ENCODE results near the gene EPHA4. TPM values are rescaled to one million over a fixed set of nuclear protein-coding genes. Genes with fewer than 3 reads are reported as not detected.
"Not testable (repeated sequence)": the region's sequence is repeated elsewhere in the genome, so short reads cannot be mapped to it uniquely, and the experiment has no call there.

The EPHA4 gene
- total RNA-seq, 1 experiment from 2014 or later: 103 TPM

DNA sequence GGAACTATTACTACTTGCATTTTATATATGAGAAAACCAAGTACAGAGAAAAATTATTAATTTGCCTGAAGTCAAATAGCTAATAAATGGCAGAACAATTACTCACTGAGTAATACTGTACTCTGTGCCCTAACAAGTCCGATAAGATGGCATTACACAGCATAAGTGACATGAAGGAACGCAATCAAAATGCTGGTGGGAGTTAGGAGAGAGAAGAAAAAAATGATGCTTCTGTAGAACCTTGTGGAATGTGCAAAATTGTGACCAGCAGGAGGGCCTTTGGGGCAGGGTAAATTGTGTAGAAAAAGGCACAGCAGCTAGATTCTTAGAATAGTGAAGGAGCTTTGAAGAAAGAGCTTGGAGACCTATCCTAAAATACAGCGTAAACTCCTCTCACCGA is 32.9 kb downstream of the EPHA4 start:
- DNase-seq (ENCODE audit: low spot score): no peak

DNA sequence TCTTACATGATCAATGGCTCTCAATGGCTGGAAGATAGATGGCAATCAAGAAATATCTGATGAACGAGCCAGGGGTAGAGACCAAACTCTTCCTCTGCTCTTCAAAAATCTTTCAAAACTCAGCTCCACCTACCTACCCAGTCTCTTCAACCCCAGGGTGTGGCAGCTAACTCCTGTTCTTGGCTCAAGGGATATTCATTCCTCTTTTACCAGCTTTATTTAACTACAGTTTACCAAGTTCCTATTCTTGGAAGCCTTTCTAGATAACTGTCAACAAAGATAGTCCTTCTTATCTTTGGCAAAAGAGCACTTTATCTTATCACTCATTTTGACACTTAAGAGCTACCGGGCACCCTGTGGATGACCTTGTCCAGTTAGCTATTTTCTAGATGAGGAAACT is 36.3 kb downstream of the EPHA4 start:
- no peak for DNase-seq (ENCODE audit: low spot score)

DNA sequence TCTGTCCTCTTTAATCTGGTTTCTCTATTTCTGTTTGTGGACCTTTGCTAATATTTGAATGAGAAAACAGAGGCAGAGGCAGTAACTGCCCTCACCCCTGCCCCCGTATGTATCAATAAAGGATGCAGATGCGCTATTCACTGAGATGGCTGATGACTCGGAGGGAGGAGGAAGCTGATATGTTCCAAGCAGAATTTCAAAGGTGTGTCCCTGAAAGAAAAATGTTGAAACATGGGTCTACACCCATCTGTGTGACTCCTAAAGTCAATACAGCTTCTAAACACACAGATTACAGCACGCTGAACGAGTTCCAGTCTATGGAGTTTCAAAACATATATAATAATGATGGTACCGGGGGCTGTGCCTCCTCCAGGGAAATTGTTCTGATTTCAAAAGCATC is 38.8 kb downstream of the EPHA4 start:
- DNase-seq (ENCODE audit: low spot score): no peak

DNA sequence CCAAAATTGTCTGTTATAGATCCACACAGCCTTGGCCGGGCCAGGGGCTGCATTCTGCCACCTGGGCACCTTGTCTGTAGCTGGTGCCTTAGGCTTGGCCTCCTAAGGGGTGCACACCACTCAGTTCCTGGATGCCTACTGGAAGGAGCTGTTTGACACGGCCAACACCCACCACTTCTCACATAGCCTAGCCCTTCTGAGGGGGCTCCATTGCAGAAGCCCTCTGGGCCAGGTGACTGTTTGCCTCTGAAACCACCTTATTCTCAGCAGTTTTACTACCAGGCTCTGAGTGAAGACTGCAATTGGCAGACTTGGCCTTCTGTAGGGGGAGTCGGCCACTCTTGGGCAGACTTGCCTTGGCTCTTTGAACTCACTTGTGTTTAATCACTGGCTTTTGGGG is 39.5 kb downstream of the EPHA4 start:
- no peak for DNase-seq (ENCODE audit: low spot score)

DNA sequence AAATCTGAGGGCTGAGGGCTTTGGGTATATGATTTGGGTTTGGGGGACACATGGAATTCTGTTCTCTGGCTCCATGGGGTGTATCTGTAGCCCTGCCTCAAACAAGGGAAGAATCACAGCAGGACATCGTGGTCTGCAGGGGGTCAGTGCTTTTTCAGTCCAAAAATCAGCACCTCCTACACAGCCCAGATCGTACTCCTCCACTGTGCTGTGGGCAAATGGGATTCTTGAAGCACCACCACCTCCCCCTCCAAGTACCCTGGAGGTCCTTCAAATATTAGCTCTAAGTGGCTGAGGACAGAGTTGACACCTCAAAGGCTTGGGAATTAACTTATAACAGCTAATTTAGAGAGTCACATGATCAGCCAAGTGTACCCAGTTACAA is 41.5 kb downstream of the EPHA4 start:
- no peak for DNase-seq (ENCODE audit: low spot score)

DNA sequence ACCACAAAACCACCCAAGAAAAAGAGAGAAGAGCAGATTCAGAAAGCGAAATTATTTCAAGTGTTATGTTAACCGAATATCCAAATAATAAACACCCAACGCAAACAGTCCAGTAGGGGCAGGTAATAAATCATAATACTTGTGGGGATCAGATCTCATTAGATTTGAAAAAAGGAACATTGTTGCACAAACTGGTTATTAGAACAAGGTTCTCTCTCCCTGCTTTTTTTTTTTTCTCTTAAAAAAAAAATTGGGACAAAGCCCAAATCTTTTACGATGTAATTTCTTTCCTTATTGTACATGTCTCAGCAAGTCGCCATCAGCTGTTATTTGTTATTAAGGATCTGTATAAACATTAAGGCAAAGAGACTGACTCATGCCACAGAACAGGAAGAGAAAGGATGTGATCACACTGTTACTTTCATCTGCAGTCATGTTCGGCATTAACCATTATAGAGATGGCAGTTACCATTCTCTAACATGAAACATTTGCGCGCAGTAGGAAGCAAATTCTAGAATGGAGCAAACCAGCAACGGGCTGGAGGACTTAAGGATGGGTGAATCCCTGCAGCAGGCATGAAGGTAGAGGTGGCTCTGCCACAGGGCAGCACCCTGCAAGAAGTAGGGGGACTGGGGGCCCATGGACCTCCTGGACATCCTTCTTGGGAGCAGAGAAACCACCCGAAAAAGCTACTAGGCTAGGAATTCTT is 42.0 kb downstream of the EPHA4 start:
- peak; percentile 94 for DNase-seq (ENCODE audit: low spot score)

DNA sequence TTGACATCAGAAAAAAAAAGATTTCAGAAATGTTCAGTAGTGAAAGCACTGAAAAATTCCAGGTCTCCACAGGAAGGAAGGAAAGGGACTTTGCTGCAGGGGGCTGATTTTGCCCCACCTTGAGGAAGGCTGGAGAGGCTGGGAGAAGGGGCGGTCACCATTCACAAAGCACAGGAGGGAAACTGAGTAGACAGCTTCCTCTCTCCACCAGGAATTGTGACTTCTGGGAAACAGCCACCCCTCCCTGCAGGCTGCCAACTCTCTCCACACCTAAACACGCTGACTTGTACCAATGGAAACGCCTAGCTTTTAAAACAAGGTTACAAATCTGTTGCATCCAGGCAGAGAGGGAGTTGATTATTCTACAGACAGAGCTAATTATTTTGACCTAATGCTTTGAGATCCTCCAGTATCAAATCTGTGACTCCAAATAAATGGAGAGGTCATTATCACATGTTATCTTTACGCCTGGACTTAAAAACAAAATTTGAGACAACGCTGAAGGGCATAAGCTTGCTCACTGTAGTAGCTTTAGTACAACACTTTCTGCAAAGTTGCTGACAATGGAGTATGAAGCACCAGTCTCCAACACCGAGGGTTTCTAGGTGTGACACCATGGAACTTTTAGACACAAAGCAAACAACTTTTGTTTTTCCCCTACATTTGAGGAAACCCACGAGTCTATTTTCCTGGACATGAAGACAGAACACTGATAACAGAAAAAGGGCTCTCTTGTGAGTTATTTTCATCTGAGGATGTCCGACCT is 42.7 kb downstream of the EPHA4 start:
- no peak for DNase-seq (ENCODE audit: low spot score)

DNA sequence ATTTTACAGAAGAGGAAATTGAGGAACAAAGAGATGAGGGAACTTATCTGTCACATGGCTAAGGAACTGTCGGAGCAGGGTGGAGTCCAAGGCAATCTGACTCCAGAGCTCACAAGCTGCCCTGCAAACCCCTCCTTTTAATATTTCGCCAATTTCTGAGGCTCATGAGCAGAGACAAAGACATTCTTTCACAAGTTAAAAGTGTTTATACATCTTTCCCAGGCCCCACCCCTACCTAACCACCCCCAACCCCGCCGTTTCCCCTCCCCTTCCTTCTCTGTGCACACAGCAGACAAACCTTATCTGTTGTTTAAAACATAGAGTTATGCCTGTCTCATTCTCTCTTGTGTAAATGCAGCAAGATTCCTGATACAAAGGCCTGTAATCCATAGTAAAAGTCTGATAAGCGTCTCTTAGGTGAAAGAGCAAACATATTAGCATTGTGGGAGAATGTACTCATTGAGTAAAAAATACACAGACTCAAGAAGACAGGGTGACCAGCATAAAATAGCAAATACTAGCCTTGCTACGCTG is 44.3 kb downstream of the EPHA4 start:
- peak; percentile 76 for DNase-seq (ENCODE audit: low spot score)

DNA sequence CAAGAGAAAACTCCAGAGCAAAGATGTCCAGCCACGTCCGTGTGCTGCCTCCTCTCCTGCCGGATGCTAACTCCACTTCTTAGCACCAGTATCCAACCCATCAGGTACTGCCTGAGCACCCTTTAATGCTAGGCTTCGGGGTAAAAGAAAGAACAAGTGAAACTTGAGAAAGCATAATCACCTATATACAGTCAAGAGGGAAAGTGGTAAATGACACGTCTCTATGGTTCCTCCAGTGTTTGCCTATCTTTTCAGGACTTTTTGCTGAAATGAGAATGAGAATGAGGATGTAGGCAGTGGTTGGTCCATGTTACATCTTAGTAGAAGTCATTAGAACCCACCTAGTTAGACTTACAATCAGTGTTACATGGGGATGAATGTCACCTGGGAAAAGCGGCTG is 47.9 kb downstream of the EPHA4 start:
- no peak for DNase-seq (ENCODE audit: low spot score)

DNA sequence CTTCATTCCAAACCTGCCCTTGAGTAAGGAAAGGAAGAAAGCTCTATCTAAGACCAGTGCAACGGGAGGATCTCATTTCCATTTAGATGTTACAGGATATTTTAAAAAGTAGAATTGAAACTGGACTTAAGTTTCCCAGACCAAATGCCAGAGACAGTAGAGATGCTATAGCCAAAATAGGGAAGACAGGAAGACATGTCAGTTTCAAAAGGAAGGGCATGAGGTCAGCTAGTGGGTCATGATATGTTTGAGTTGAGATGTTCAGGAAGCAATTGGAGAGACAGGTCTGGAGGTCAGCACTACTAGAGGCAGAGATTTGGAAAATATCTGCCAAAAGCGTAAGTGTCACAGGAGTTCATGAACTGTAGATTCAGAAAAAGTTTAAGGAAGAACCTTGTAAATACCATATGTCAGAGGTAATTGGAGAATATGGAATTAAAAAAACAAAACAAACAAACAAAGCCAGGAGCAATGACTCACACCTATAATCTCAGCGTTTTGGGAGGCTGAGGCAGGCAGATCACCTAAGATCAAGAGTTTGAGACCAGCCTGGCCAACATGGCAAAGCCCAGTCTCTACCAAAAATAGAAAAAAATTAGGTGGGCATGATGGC is 50.8 kb downstream of the EPHA4 start:
- no peak for DNase-seq (ENCODE audit: low spot score)

DNA sequence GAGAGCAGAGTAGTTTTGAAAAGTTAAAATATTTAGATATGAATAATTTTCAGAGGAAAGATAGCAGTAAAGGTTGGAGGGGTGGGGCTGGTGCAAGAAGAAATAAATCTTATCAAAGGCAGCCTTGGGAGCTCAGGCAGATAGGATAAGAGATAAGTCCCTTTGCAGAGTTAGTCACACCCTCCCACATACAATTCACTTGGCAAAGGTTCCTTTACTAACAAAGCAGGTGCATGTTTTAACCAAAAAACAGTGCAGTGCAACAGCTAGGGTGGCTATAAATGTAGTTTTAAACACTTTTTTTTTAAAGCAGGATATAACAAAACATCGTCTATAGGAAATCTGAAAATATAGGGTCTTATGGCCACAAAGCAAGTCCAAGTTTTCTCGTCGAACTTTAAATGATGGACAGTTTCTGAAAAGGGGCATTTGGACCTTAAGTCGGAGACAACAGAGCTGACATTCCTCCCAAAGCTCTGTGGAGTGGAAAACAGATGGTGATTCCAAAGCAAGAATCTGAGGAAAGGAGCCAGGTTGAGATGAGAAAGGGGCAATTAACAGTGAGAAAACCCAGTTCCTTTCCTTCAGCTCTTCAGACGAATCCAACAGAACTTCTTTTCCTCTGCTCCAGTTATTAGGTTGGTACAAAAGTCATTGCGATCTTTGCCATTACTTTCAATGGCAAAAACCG is 53.0 kb downstream of the EPHA4 start:
- DNase-seq (ENCODE audit: low spot score): no peak

DNA sequence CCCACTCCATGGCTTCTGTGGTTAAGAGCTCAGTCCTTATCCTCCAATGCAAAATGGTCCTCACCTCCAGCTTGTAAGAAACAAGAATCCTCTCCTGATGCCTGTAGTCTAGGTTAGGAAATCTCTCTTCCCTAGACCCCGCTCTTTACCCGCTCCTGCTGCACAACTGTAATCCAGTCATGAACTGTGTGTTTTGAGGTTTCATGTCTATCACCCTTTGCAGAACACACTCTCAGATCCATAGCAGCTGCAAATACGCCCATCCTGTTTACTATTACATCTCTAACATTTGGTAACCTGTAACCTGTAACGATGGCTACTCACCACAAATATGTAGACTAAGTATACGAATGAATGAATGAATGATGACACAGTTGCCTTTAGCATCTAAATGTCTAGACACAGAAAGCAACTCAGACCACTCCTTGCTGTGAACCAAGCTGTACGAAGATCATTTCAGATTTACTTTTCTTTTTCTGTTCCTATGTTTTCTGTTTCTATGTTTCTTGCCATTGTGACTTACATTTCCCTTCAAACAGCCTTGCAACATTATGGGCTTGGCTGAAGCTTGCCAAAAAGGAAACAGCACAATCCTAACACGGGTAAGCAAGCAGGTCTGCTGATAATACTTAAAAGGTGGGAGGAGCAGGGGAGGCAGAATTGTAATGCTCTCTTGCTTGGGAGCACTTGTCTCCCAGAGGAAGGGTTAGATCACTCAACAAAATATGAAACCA is 53.7 kb downstream of the EPHA4 start:
- DNase-seq (ENCODE audit: low spot score): peak; percentile 68

DNA sequence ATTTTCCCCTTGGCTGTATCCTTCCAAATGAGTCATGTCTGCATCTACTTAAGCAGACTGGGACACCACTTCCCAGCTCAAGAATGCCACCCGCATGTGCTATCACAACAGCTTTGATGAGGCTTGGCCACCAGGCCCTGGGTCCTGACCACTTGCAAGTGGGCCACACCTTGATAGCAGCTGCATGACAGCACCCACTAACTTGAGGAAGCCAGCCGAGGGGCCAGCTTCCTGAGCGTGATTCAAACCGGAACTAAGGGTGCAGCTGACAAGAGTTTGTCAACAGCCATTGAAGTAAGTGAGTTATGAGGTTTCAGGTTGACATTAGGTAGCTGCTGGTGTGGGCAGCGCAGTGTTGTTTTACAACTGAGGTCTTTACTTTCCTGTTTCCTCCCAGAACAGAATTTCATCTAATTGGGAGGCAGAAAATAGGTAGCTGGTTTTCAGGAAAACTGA is 54.4 kb downstream of the EPHA4 start:
- peak; percentile 76 for DNase-seq (ENCODE audit: low spot score)

DNA sequence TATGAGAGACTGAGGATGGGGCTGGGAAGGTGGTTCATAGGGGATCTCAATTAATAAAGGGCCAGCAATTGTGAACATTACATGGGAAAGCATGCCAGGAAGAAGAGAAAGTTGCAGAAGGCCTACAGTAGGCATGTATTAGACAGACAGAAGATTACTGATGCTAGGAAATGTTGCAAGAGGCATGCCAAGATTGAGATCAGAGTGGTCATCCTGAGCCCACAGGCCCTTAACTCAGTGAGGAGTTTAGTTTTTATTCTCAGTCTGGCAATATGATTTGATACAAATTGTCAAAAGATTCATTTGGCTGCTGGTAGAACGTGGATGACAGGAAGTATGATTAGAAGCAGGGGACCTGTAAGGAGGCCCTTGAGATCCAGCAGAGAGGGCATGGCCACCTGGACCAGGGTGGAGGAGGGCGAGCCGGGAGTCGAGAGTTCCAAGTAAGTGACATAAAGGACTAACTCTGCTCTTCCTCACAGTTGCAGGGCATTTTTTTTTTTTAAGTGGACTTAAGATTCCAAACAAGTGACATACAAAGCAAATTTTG is 54.9 kb downstream of the EPHA4 start:
- no peak for DNase-seq (ENCODE audit: low spot score)

DNA sequence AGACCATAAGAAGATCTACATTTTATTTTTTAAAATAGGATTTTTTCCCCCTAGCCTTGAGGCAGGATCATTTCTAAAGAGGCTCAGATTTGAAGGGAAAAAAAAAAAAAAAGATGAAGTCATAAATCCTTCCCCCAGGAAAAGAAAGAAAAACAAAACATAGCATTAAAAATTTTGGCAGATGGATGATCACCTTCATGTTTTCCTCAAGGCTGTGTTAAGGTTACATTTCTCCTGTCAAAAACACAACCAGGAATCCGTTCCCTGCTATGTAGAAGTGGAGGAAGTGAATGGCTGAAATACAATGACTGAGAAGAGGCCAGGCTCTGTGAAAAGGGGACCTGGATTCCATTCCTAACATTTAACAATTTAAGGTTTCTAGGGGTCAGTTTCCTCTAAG is 56.2 kb downstream of the EPHA4 start:
- no peak for DNase-seq (ENCODE audit: low spot score)

DNA sequence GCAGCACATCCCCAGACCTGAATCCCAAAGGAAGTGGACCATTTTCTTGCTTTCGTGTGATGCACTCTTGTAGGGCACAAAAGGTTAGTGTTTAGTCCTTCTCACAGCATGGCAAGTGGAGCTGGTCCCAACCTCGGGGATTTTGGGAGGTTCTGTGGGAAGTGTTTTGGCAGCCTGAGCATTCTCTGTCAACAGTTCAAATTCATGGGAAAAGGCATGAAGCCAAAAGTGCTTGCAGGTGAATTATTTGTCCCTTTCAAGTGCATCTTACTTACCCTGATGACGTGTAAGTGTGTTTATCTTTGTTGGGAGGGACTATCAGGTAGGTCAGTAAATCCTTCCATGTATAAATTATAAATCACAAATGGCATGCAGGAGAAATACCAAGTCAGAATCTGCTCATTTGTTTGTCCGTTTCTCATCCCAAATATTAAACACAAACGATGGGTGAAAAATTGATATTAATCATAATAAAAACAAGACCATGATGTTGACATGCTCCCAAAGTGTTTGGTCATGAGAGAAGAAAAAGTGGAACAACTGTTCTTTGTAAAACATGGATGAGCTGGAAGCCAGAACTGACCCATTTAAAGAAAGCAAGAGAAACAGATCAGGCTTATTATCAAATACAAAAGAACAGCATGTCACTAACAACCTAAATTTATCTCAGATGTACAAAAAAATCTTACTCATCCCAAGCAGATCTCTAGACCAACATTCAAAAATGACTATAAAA is 57.6 kb downstream of the EPHA4 start:
- DNase-seq (ENCODE audit: low spot score): no peak

DNA sequence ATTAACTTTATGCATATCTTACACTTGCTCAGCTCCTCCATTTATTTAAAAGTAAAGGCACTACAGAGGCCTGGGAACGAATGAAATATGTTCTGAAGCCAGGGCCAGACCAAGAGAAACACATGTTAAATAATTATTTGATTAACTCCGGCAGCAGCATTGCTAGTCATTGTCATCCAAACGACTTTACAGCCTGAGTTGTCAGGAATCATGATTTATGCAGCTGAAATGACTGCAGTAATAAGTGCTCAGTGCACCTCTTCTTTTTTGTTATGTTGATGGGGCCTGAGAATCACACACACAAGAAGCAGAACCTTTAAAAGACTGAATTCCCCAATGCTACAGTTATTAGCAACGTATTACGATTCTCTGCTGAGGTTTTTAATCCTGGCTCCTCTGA is 58.9 kb downstream of the EPHA4 start:
- DNase-seq (ENCODE audit: low spot score): no peak

DNA sequence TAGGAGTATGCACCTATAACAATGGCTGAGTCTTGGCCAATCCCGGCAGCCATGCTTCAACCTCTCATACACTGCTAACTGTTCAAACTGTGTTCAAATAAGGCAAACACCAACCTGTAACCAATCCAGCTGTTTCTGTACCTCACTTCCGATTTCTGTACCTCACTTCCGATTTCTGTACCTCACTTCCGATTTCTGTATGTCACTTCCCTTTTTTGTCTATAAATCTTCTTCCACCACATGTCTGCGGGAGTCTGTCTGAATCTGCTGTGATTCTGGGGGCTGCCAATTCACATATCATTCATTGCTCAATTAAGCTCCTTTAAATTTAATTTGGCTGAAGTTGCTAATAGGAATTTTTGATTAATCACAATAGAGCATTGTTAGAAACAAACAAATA is 60.8 kb downstream of the EPHA4 start:
- DNase-seq (ENCODE audit: low spot score): not testable (repeated sequence)

DNA sequence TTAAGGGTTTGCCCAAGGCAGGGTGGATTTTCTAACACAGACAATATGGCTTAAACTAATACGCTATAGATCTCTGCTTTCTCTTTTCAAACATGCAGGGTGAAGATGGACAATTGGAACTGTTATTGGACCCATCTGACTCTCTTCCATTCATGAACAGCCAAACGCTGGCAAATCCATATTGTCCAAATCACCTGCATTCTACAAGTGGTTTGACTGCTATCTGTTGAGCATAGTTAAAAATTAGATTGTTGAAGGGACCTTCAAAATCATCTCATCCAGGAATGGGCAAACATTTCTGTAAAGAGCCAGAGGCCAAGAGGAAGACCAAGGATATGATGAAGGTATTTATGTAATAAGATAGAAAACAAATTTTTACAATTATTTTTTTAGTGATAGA is 65.6 kb downstream of the EPHA4 start:
- DNase-seq (ENCODE audit: low spot score): no peak

DNA sequence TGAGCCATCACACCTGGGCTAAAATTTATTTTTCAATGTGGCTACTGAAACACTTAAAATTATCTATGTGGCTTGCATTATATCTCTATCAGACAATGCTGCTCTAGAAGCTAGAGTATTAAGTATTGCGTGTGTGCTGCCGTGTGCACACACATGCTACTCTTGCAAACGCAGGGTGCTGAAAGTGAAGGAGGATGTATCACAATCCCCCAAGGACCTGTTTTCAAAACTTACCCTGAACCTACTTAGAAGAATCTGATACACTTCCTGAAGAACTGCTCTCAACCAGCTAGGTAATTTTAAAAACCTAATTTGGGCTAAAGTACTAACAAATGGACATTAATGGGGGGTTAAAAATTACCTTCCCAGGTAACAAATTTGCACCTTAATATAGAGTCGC is 66.5 kb downstream of the EPHA4 start:
- DNase-seq (ENCODE audit: low spot score): no peak
